GM18505 (cell line): ENCODE results near the gene SYTL2.
"Not testable (repeated sequence)": the region's sequence is repeated elsewhere in the genome, so short reads cannot be mapped to it uniquely, and the experiment has no call there.

ENCODE experiments used
- ATAC-seq: cut with Tn5 transposase; IDR thresholded peaks from one replicate; pipeline ENCODE4 v1.9.1; 2021; ENCODE audit not compliant: unreplicated experiment
- POLR2A ChIP-seq: IDR thresholded peaks from 4 replicates; pipeline ENCODE4 v1.6.1; 2011; ENCODE audit warnings: borderline replicate concordance; ENCODE audit not compliant: insufficient read depth, insufficient read length; ENCODE audit errors: extremely low read depth

SYTL2 gene

DNA sequence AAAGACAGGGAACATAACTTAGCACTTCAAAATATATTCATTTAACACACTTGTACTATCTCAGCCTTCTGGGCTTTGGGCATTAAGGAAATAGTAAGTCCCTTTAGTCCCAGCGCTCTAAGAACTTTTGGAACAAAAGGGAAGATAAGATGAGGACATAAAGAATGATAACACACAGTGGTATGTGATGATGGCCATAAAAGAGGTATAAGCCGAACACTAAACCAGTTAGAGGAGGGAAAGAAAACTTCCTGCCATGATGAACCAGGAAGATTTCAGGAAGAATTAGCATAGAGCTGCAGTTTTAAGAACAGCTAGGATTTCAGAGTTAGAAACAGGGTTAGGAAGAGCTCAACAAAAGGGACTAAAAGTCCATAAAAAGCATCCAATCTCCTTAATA is 11.8 kb downstream of the SYTL2 start:
- ATAC-seq, result no peak
- no peak for TF ChIP-seq POLR2A

DNA sequence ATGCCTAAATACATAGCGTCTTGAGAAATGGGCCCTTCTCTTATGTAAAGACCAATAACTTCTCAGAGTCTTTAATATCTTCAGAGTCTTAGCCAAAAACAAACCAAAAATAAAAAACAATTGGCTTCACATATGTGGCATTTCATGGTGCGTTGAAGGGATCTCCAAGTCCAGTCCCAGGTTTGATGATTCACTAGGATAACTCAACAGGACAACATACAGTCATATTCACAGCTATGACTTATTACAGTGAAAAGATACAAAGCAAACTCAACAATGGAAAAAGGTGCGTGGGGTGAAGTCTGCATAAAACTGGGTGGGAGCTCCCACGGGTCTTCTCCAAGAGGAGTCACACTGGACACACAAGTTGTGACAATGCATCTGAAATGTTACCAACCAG is 12.6 kb downstream of the SYTL2 start:
- no peak for ATAC-seq
- no peak for TF ChIP-seq POLR2A

GRCh38 chr11:85795712-85796487 is 15.0 kb downstream of the SYTL2 start:
- ATAC-seq, result no peak
- no peak for TF ChIP-seq POLR2A

- no peak for ATAC-seq
- TF ChIP-seq POLR2A, result no peak
These were observed 19.4 kb downstream of the SYTL2 start for GRCh38 chr11:85791409-85791990.

- ATAC-seq, result no peak
- TF ChIP-seq POLR2A, result no peak
These were observed 22.9 kb downstream of the SYTL2 start for GRCh38 chr11:85787809-85788760.

DNA sequence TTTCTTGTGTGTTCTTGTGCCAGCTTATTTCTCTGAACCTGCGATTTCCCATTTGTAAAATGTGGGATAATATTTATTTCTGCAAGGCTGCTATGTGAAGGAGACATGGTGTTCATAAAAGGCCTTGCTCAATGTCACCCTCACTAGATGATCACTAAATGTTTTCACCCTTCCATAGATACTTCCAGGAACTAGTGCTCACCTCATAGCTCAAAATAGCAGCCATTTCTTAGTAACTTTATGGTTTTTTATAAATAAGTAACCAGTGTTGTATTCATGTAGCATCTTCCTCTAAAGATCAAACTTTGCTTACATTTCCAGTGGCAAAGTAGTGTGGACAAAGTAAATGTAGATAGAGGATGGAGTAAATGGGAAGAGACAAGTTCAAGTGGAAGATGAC is 23.8 kb downstream of the SYTL2 start:
- ATAC-seq, result no peak
- TF ChIP-seq POLR2A, result no peak

DNA sequence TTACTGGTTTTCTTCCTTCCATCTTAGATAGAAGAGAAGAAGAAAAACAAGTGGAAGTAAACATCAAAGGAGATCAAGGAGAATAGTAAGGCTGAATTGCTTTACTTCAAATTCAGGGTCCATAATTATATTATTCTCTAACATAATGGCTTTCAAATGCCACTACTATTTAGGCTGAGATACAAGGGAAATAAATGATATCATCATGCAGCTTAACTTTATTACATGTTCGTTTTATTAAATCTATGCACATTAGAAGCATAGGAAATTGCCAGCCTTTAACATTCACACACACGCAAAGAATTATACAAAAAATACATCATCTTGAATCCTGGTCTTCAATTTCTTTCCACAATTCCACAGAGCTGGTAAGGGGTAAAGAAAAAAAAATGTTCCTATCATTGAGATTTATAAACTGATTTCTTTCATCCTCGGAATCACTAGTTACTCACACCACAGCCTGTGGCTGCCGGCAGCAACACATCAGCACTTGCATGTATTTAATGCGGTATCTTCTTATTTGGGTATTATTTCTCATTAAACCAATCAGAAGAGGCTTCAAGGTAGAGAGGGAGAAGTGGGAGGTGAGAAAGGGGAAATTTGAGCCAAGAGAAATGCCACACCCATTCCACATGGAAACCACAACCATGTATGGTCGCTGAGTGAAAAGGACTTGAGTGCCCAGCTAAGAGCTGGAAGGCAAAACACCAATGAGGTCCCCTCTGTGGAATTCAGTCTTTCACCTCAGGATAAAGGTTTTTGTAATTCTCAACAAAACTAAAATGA is 26.3 kb downstream of the SYTL2 start:
- no peak for TF ChIP-seq POLR2A

GRCh38 chr11:85783758-85784157 is 27.2 kb downstream of the SYTL2 start:
- no peak for ATAC-seq
- TF ChIP-seq POLR2A, result no peak

More for the DNA sequence above, 26.3 kb downstream of the SYTL2 start:
- ATAC-seq, result no peak

DNA sequence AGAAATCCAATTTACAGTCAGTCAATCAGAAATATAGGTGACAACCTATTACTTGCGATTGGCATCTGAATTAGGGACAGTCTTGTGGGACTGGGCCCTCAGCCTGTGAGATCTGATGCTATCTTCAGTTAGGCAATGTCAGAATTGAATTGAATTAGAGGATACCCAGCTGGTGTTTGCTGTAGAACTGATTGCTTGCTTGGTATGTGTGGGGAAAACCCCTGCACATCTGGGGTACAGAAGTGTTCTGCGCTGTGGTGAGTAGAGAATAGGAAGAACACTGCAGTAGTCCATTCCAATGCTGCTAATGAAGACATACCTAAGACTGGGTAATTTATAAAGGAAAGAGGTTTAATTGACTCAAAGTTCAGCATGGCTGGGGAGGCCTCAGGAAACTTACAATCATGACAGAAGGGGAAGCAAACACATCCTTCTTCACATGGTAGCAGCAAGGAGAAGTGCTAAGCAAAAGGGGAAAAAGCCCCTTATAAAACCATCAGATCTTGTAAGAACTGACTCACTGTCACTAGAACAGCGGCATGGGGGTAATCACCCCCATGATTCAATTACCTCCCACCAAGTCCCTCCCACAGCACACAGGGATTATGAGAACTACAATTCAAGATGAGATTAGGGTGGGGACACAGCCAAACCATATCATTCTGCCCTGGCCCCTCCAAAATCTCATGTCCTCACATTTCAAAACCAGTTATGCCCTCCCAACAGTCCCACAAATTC is 30.0 kb downstream of the SYTL2 start:
- ATAC-seq, result not testable (repeated sequence)

DNA sequence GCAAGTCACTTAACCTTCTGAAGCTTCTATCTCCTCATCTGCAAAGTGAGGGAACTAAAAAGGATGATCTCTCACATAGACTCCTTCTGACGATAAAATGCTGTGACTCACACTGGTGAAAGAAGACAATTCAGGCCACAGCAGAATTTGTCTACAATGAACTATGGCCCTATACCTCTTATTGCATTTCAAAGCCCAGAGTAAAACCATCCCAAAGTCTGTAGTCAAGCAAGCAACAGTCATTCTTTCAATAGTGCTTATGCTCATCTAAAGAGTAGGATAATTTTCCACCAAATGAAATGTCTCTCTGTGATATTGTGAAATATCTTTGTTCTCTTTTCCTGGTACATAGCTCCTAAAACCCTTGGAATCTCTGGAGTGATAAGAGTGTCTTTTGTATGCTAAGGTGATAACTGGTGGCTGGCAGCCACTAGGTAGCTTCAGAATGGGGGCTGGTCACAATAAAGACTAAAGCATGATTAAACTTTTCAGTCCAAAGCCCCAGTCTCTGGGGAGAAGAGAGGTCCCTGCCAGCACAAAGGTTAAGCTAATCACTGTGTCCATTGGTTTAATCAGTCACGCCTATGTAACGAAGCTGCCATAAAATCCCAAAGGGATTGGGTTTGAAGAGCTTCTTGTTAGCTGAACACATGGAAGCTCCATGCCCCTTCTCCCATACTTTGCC is 30.8 kb downstream of the SYTL2 start:
- TF ChIP-seq POLR2A, result no peak
- no peak for ATAC-seq

DNA sequence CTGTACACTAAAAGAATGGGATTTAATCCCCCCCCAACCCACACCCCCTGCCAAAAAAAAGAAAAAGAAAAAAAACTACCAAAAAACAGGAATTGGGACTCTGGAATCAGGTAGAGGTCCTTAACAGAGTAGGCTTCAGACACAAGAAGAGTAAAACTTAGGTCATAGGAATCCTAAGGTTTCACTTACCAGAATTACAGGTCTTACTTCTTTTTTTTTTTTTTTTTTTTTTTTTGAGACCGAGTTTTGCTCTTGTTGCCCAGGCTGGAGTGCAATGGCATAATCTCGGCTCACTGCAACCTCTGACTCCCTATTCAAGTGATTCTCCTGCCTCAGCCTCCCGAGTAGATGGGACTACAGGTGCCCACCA is 33.4 kb downstream of the SYTL2 start:
- not testable (repeated sequence) for ATAC-seq
